NOMO-1 (cell line): ENCODE measurements around the gene OPCML.

Source experiments
- DNase-seq, 2 experiments: peaks; one replicate each; lab custom pipeline; 2025; ENCODE audit not compliant: unreplicated experiment in 2 of 2; lab: John Stamatoyannopoulos, UW

Gene OPCML

DNA sequence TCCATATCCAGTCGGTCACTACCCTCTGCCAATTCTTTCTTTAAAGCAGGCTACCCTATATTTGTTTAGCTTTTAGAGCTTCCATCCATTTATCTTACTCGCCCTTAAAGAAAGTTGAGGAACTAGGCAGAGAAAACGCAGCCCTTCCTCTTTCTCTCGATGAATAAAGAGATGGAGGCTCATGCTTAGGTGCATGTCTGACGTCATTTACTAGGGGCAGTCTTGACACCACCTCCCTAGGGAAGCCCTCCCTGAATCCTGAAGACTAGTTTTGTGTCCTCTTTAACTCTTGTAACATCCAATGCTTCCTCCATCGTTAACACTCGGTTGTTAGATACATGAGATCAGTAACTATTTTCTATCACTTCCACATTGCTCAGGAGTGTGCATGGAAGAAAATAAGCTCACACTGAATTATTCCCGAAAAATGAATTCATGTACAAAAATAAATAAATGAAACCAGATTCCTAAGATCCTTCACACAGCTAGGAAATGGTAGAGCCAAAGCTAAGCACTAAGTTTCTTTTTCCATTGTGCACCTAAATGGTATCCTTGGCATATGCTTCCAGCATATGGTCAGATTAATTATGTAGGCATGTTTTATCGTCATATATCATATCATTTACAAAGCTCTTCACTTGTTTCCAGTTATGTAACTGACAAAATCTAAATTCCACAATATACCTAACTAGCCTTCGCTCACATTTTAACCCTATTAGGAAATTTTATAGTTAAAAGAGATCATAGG is 291.2 kb downstream of the OPCML start:
- DNase-seq = no peak

DNA sequence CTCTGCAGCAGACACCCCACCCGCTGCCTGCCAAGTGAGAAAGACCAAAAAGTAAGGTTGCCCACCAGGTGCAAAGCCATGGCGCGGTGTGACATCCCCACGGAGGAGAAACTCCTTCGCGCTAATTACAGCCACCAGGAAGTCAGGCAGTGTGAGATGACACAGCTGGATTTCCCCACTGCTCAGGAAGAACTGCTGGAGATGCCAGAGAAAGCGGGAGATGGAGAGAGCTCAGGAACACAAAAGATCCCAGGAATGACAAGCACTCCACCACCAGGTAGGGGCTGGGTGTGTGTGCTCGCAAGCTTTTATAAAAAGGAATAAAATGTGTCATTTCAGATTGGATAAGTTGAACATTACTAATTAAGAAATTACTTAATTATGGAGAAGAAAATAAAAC is 292.7 kb downstream of the OPCML start:
- DNase-seq = no peak

DNA sequence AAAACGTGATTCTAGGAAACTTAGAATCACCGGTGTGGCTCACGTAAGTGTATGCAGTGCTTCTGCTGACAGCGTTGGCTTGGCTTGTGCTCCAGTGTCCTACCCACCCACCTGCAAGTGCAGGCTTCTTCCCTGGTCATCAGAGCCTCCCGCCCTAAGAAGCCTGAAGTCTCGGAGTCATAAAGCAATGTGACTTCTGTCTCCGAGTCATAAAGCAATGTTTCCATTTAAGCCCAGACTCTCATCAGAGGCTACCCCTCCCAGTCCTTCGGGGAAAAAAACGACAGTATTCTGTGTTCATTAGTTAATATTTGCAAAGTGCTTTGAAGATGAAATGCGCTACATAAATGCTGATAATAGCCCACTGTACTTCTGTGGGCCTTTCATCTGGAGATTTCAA is 293.8 kb downstream of the OPCML start:
- no peak for DNase-seq

DNA sequence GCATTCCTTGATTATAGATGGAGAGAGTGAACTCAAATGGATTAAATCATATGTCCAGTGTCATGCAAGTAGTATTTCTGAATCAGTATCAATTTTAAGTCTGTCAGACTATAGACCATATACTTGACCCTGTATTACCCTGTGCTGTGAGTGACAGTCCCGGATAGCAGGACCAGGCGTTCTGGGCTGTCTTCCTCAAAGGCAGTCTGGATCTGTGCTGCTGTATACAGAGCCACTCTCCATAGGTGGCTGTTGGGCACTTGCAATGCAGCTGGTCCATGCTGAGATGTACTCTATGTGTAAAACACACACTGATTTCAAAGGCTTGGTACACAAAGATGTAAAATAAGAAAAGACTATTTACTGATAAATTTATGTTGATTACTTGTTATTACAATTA is 294.3 kb downstream of the OPCML start:
- no peak for DNase-seq

DNA sequence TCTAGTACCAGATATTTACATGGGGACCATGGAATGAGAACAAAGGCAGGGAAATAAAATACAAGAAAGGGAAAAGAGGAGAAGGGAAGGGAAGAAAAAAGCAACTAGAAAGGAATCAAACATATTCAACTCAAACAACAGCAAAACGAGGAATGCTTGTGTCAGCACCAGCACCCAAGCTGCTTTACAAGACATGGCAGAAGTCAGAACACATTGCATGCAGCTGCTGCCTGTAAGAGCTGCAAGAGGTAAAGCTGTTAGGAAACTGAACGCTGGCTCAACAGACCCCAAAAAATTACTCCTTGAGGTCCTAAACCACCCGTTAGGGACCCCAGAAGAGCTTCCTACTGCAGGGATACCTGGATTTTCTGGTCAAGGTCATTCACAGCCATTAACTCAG is 296.9 kb downstream of the OPCML start:
- no peak for DNase-seq

DNA sequence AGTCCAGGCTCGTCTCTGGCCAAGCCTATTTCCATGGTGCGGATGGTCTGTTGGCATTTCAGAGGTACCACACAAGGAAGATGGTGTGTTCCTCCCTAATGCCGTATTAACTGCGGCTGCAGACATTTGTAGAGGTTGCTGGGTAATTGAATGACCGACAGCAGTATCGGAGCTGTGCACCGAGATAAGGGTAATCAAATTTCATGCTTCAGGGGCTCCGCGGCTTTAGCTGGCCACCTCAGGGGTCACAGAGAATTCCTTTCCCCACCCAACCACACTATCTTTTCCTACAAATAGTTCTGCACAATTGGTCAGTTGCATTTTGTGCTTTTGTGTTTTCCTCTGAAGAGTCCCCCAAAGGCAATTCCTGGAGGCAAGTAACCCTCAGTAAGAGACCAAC is 297.4 kb downstream of the OPCML start:
- DNase-seq = no peak

DNA sequence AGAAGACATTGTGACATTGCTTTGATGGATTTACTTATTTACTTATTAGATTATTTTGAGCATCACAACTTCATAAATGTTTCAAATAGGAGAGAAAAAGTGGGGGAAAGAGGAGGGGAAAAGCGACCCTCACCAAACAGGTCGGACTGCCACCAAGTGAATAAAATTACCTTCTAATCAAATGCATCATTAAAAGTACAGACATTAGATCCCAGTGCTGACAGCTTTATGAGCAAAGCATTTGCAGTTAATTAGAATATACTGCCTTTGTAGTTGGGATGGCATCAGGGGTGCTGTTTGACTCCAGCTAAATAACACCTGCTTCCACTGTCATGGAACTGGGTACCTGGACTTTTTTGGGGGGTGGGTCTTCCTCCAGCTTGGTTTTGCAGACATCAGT is 299.6 kb downstream of the OPCML start:
- DNase-seq = no peak

DNA sequence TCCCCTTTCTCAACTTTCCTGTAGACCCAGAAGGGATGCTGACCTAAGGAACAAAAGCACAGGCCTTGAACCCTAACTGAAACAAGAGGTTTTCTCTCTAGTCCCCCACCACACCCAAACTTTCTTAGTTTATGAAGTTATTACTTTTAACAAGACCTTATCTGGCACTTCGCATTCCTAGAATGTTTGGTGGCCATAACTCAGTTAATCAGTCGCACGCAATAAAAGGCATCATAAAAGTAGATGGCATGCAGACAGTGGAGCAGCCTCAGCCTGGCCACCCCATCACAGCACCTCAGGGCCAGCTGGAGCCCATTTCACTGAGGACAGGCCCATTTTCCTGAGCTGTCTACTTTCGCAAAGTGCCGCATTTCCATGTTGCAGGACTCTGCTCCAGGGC is 301.9 kb downstream of the OPCML start:
- DNase-seq = no peak

DNA sequence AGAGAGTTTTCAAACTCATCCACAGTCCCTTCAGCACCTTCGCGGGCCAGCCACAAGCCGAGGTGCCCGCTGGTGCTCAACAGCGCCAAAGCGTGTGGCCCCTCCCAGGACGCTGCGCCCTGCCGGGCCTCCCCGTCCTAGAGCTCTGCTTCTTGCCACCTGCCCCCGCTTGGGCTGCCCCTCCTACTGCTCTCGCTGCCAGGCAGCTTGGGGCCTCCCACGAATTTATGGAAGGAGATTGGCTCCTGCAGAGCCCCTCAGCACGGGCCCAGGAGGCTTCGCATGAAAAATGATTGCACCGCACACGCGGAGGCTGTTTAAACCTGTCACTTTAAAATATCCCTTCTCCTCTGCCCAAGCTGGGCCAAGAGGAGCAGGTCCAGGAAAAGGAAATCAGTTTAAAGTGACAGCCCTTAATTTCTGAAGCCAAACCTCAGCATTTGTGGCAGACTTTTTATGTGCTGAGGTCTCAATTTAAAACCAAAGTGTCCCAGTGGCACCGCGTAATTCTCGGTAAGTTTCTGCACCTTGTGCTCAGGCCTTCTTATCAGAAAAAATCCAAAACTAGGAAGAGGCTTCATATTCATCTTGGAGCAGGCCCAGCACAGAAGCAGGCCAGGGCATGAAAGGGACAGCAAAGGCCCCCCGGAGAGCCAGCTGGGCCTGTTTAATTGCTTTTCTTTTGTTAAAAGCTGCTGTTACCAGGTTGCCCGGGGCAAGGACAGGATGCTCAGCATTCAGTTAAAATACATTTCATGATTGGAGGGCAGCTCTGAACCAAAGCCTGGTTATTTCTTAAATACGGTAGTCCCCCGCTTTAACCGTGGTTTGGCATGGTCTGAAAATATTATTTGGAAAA is 303.6 kb downstream of the OPCML start:
- no peak for DNase-seq

DNA sequence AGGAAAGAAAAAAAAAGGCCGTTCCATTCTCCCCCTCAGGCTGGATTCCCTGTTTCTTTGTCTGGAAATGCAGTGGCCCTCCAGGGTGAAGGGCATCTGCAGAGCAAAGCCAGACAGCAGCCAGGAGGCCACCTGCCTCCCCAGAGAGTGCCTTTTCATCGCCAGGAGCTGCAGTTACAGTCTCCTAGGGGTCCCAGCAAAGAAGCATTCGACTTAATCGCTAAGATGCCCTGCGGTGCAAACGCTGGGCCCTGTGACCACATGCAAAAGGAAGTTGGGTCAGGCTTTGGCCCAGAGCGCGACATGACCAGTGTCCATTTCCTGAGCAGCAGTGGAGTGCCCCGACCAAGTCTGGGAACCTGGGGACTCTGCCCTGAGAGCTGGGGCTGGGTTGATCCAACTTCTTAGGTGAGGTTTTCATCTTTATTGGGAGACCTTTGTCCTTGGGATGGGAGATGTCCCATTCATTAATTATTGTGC is 304.6 kb downstream of the OPCML start:
- DNase-seq = no peak

DNA sequence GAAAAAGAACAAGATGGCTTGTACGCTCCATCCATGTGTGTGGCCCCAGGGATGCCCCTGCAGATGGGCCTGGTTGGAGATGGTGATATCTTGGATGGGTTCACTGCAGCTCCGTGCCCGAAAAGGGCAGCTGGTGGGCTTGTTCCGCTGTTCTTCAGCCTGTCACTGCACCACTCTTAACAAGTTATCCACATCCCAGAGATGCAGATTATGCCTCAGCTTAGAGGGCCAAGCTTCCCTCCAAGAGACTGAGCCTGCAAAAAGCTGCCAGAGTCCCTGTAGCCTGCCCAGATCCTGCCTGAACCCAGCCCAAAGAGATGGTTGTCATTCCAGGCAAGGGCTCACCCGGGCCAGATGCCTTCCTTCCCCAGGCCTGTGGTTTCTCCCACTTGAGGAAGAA is 308.0 kb downstream of the OPCML start:
- DNase-seq = no peak

DNA sequence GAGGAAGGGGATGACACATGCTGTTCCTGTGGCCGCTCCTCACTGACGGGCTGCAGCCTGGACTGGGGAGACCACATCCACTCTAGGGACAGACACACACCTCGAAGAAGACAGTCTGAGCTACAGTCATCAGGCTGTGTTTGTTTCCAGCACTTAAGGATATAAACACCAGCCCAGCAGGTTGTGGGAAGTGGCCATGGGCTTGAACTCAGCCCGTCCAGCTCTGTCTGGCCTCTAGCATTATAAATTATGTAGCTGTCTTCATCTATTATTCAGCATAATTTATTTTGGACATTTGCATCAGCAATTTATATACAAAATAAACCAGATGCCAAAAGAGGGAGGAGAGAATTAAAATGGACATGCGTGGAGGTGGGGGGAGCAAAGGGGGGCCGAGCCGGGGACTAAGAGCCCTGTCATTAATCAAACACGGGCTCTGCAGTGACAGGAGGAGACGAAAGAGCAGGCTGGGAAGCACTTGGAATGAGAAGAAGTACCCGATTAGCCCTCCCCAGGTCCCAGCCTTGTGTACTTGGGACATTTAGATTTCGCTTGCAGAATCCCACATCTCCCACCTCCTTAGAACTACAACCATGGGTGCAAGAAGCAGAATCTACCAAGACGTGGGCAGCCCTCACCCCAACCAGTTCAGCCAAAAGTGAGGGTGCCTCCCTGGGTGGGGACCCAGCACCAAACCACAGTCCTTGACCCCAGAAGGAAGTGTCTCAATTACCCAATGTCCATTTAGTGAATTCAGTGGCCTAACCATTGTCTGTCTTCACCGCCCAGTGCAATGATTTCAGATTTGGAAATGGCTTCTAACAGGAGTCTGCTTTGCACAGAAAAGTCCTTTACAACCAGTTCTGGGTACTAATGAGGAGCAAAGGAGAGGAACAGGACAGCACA is 309.6 kb downstream of the OPCML start:
- DNase-seq = no peak

DNA sequence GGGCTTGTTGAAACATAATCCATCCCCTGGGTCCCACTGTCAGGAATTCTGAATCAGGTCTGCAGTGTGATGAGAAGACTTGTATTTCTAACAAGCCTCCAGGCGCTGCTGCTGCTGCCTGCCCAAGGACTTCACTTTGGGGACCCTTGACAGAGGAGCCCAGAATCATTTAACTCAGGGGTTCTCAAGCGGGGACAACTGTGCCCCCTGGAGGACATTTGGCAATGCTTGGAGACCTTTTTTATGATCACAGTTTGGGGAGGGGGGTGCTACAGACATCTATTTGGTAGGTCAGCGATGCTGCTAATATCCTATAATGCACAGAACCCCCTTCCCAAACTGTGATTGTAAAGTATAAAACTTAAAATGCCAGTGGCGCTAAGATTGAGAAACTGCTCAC is 312.8 kb downstream of the OPCML start:
- no peak for DNase-seq

DNA sequence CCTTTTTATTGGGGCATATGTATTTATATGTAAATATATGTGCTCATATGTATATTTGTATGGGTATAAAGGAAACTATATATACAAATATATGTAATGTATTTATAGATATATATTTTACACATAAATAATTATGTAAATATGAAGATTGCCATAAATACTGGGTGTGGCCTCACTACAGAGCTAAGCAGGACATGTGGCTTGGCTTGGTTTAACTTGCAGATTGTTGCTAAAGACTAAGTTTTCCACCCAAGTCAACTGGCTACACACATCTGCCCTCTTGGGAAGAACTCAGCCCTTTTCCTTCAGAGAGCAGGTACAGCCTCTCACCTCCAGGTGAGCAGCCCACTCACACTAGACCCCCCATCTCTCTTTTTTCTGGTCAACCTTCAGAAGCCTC is 315.5 kb downstream of the OPCML start:
- DNase-seq = no peak

DNA sequence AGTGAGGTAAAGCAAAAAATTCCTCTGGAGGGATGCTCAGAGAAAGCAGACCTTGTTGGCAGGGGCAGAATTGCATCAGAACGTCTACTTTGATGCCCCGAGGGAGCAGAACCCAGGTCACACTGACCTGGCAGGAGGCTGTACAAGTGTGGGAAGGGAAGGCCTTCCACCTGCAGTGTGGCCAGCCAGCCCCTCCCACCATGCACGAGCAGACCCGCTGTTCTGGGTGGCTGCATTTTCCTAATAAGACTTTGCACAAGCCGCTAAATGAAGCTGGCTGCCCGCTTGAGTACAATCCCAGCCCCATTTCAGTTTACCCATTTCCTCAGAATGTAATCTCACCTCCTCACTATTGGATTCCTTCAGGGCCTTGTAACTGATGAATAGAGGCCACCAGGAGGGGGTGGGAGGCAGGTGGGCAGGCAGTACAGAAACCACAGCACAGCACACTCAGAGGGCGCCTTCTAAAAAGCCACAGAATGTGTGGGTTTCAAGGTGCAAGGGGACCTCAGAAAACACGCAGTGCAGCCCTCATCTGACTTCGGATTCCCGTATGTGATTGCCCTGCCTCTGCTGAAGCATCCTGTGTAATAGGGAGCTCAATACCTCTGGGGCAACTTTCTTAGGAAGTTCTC is 316.6 kb downstream of the OPCML start:
- DNase-seq = no peak

DNA sequence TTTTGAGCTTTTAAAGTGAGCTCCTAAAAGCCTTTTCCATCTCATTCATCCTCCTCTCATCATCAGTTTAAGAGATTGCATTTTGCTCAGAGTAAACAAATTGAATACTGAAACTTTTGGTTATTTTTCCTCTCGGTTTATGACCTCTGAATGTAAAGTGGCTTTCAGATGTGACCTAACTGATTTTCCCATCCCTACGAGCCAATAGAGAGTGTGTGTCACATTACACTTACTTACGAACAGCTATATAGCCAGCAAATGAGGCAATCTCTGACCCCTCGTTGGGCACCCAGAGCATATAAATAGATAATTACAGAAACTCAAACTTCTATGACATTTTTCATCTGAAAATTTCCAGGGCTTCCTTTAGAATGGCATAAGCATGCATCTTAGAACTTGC is 317.7 kb downstream of the OPCML start:
- no peak for DNase-seq

DNA sequence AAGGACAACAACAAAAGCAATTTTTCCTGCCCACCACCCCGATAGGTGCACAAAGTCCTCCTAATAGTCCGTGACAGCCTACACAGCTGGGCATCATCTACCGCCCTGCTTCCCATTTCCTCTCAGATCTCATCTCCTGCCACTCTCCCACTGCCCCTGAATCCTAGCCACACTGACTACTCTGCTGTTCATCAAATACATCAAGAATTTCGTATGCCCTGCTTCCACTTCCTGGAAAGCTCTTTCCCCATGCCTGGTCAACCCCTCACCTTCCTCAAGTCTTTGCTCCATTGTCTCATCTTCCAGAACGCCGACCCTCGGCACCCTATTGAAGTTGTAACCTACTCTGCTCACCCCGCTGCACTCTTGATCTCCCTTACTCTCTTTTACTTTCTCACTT is 320.1 kb downstream of the OPCML start:
- DNase-seq = no peak

DNA sequence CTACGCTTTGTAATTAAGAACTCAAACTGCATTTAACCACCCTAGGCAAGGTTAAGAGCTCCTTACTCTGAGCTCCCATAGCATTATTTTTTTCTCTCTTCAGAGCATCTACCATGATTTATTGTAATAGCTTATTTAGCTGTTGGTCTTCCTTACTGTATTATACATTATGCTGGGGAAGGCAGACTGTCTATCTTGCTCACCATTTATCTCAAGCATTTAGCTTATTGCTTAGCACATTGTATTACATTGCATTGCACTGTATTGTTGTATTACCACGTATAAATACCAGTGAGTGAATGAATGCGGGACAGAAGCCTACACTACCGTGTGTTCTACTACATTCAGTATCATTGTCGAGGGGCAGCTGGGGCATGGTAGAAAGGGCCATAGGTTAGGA is 324.3 kb downstream of the OPCML start:
- DNase-seq = no peak

DNA sequence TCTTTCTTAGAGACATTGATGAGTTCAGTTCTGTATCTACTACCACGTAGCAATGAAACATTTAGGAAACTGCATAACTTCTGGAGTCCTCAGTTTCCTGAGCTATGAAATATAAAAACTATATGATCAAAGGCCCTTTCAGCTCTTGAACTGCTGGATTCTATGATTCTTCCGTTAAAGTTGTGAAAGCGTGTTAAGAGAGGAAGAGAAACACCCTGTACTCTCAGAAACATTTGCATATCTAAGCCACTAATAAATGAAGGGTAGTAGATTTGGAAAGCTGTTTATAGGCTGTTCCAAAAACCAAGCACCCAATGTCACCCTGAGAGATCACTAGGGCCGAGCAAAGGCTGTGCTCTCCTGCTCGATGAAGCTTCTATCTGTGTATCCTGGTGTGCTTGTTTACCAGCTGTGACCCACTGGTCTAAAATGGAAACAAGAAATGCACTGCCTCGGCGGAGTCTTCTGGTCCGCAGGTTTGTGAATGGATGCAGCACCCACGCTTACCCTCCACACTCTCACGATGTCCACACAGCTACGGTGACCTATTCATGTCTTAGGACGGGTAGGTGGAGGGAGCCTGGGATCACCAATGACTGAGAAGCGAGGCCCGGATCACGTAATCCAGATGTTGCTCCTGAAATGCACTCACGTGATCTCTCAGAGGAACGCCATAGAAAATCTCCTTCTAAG is 325.8 kb downstream of the OPCML start:
- peak in 1 of 2 experiments; percentile 11 for DNase-seq

DNA sequence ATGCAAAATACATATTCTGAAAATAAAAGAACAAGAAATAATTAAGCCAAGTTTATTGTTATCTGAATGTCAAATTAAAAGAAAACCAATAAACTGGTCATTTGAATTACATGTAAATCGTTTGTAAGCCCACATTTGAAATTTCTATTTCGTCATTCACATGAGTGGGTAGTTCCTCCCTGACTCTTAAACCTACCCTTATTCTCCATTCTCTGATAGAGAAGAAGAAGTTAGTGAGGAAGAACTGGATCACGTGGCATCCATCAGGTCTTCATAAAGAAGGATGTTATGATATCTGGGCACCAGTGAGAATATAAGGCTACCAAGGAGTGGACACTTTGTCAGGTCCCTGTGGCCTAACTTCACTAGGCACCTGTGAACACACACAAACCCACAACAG is 328.1 kb downstream of the OPCML start:
- peak in 1 of 2 experiments; percentile 51 for DNase-seq
